ENCODE data around the gene PITPNM3. TPM values are rescaled to one million over a fixed set of nuclear protein-coding genes. Genes with fewer than 3 reads are reported as not detected.

The PITPNM3 gene
- total and polyA plus RNA-seq, 12 donors: 0.12 to 0.70 (median 0.33) TPM

DNA sequence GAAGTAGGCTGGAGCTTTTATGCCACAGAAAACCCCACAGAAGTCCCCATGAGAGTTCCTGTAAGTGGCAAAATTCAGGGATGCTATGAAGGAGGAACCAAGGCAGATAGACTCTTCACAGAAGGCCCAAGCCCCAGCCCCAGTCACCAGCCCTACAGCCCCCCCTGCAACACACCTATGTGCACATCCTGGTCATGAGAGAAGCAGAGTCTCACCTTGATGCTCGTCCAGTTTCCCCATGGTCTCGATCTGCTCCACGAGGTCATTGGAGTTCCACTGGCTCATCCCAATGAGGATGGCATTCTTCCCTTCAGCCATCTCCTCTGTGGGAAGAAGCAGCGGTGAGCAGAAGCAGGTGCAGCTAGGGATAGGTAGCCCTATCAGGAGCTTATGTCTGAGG lies 31.2 kb downstream of the PITPNM3 start:
- TF ChIP-seq, protein P1, sequence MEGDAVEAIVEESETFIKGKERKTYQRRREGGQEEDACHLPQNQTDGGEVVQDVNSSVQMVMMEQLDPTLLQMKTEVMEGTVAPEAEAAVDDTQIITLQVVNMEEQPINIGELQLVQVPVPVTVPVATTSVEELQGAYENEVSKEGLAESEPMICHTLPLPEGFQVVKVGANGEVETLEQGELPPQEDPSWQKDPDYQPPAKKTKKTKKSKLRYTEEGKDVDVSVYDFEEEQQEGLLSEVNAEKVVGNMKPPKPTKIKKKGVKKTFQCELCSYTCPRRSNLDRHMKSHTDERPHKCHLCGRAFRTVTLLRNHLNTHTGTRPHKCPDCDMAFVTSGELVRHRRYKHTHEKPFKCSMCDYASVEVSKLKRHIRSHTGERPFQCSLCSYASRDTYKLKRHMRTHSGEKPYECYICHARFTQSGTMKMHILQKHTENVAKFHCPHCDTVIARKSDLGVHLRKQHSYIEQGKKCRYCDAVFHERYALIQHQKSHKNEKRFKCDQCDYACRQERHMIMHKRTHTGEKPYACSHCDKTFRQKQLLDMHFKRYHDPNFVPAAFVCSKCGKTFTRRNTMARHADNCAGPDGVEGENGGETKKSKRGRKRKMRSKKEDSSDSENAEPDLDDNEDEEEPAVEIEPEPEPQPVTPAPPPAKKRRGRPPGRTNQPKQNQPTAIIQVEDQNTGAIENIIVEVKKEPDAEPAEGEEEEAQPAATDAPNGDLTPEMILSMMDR (IDR thresholded peaks at IDR 0.05): no peak
- Histone ChIP-seq H3K27ac (no peak overlapping the region), H3K36me3 (no peaks in the 10 kb centered on the region), H3K27me3 (no peaks in the 10 kb centered on the region), H3K9me3 (no peaks in the 10 kb centered on the region), H3K4me3 (no peak overlapping the region), H3K4me1 (no peaks in the 10 kb centered on the region)
- no peak for DNase-seq
- intact Hi-C loops (cut with DNase I): no loop called here
- no peak for ATAC-seq
- 80 to 84% methylated on average over 4 of the region's 4 CpGs for WGBS, 2 donors

DNA sequence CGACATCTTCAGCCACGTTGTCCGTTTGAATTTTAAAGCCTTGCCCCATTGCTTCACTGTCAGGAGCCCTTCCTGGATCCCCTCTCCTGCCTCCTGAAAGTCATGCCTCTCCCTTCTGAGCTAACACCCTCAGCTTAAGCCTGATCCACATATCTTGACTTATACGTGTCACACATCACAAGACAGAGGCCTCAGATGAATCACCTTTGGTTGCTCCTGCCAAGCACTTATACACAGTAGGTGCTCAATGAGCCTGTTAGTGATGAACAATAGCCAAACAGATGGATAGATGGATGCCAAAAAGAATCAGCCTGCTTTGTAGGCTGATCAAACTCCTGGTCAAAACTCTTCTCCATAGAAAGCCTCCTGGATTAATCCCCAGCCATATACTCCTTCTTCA lies 31.8 kb downstream of the PITPNM3 start:
- Histone ChIP-seq H3K27me3 (no peaks in the 10 kb centered on the region), H3K9me3 (no peaks in the 10 kb centered on the region), H3K27ac (no peak overlapping the region), H3K36me3 (no peaks in the 10 kb centered on the region), H3K4me3 (no peak overlapping the region), H3K4me1 (no peaks in the 10 kb centered on the region)
- TF ChIP-seq, protein P1 (IDR thresholded peaks at IDR 0.05): no peak
- WGBS, 2 donors: 87 to 96% methylated on average over 4 of the region's 4 CpGs
- ATAC-seq (no peak), DNase-seq (no peak)
- intact Hi-C loops (cut with DNase I): no loop called here

DNA sequence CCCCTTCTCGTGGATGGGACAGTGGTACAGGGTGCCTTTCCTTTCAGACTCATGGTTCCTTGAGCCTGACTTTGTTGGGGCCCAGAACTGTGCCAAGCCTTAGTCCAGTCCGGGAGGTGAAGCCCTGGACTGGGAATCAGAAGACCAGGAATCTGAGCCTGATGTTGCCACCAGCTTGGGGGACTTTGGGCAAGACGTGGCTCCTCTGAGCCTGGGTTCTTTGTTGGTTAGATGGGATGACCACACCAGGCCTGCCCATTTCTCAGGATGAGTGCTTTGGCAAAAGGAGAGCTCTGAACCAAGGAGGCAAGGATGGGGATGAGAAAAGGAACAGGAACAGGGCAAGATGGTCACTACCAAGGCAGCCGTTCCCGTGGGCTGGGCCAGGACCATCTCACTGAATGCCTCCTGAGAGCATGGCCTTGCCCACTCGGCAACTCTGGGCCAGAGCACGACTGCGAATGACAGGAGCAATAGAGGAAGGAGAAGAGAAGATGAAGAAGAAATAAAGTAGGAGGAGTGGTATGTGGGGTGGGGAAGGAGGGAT lies 32.5 kb downstream of the PITPNM3 start:
- intact Hi-C loops (cut with DNase I): no loop called here
- no peaks in the 10 kb centered on the region for H3K36me3 ChIP-seq
- no peaks in the 10 kb centered on the region for H3K4me1 ChIP-seq
- WGBS, 2 donors: 82 to 89% methylated on average over 8 of the region's 8 CpGs
- no peaks in the 10 kb centered on the region for H3K9me3 ChIP-seq
- no peak overlapping the region for H3K4me3 ChIP-seq
- ATAC-seq (no peak), DNase-seq (no peak)
- no peak overlapping the region for H3K27ac ChIP-seq
- no peaks in the 10 kb centered on the region for H3K27me3 ChIP-seq
- TF ChIP-seq, protein P1 (IDR thresholded peaks at IDR 0.05): no peak

DNA sequence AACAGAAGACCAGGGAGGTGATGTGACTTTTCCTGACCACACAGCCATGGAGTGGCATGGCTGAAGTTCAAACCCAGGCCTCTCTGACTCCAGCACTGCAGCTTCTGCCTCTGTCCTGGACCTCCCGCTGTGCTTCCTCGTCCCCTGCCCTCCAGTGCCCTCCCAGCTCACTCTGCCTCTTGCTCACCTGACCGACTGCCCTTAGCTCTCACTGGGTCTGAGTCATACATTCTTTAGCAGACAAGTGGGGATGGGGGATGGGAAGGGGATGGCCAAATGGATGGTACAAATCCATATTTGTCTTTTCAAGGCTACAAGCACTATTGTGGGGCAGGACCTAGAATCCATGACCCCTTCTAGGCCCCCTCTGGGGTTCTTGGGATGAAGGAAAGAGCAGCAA lies 33.0 kb downstream of the PITPNM3 start:
- no peaks in the 10 kb centered on the region for H3K9me3 ChIP-seq
- 66 to 68% methylated on average over 3 of the region's 3 CpGs for WGBS, 2 donors
- DNase-seq: no peak
- no peaks in the 10 kb centered on the region for H3K27me3 ChIP-seq
- H3K4me3 ChIP-seq: no peak overlapping the region
- intact Hi-C loops (cut with DNase I): no loop called here
- H3K36me3 ChIP-seq: no peaks in the 10 kb centered on the region
- TF ChIP-seq, protein P1 (IDR thresholded peaks at IDR 0.05): no peak
- ATAC-seq: no peak
- H3K27ac ChIP-seq: no peak overlapping the region
- H3K4me1 ChIP-seq: no peaks in the 10 kb centered on the region
